OCI-LY3 (cell line): ENCODE measurements around the gene ADAMTS19.

Experiments used
- H2AFZ ChIP-seq: fragments of 200-600, 300-600 bp; shearing (Covaris generic); 2 replicates; pipeline ENCODE4 v1.6.0; 2014; ENCODE audit warnings: antibody characterized with exemption, low read depth, low read length
- H3K27ac ChIP-seq: fragments of 200-600, 300-600 bp; sonication (generic); 2 replicates; pipeline ENCODE4 v1.5.1; 2014; ENCODE audit warnings: mild to moderate bottlenecking, low read length, moderate library complexity, mixed read lengths
- H3K27me3 ChIP-seq: fragments of 200-600, 300-600 bp; sonication (generic); 2 replicates; pipeline ENCODE4 v1.6.1; 2014; ENCODE audit warnings: low read depth, low read length, mixed read lengths
- H3K36me3 ChIP-seq: fragments of 200-600, 300-600 bp; sonication (generic); replicated peaks from 2 replicates; pipeline ENCODE3; 2014; ENCODE audit warnings: low read depth, low read length, mixed read lengths
- H3K4me1 ChIP-seq: fragments of 300-600, 200-600 bp; sonication (generic); 2 replicates; pipeline ENCODE4 v1.6.1; 2014; ENCODE audit warnings: low read length, mixed read lengths
- H3K4me2 ChIP-seq: fragments of 200-600, 300-600 bp; sonication (generic); 2 replicates; pipeline ENCODE4 v1.6.1; 2014; ENCODE audit warnings: low read length, mixed read lengths
- H3K4me3 ChIP-seq: fragments of 300-600, 200-600 bp; sonication (generic); 2 replicates; pipeline ENCODE4 v1.5.1; 2014; ENCODE audit warnings: antibody characterized with exemption, mild to moderate bottlenecking, low read length, moderate library complexity
- H3K79me2 ChIP-seq: fragments of 300-600, 200-600 bp; shearing (Covaris generic); 2 replicates; pipeline ENCODE4 v1.6.1; 2014; ENCODE audit warnings: mild to moderate bottlenecking, low read length, mixed read lengths
- H3K9ac ChIP-seq: fragments of 300-600, 200-600 bp; shearing (Covaris generic); 2 replicates; pipeline ENCODE4 v1.6.0; 2014; ENCODE audit warnings: mild to moderate bottlenecking, low read length, moderate library complexity
- H3K9me3 ChIP-seq: fragments of 200-600, 300-600 bp; shearing (Covaris generic); 2 replicates; pipeline ENCODE4 v1.6.1; 2014; ENCODE audit warnings: low read length, mixed read lengths; ENCODE audit not compliant: insufficient read depth
- H4K20me1 ChIP-seq: fragments of 200-600, 300-600 bp; sonication (generic); 2 replicates; pipeline ENCODE4 v1.6.1; 2016; ENCODE audit warnings: low read length, mixed read lengths; ENCODE audit not compliant: insufficient read depth
- CTCF ChIP-seq: fragments of 200-600, 300-600 bp; sonication (generic); IDR thresholded peaks from 2 replicates; pipeline ENCODE4 v1.5.1; 2014; ENCODE audit warnings: antibody characterized with exemption, low read length, low read depth
- EZH2phosphoT487 ChIP-seq: fragments of 200-600 bp; shearing (Covaris generic); IDR thresholded peaks from 2 replicates; pipeline ENCODE4 v1.6.1; 2018; ENCODE audit warnings: antibody characterized with exemption, mixed run types, low read depth

ADAMTS19 gene

GRCh38 chr5:129653057-129653375 is 192.9 kb downstream of the ADAMTS19 start:
- Histone ChIP-seq H2AFZ (no peak overlapping the region), H3K27me3 (no peaks in the 10 kb centered on the region), H3K27ac (no peak overlapping the region), H3K4me3 (no peak overlapping the region), H3K79me2 (no peaks in the 10 kb centered on the region), H3K9me3 (no peaks in the 10 kb centered on the region), H4K20me1 (no peaks in the 10 kb centered on the region), H3K4me2 (no peak overlapping the region), H3K9ac (no peak overlapping the region), H3K36me3 (no peaks in the 10 kb centered on the region), H3K4me1 (no peaks in the 10 kb centered on the region)
- TF ChIP-seq EZH2phosphoT487 (no peak), CTCF (no peak)

GRCh38 chr5:129653442-129653841 is 193.3 kb downstream of the ADAMTS19 start:
- TF ChIP-seq EZH2phosphoT487 (no peak), CTCF (no peak)
- Histone ChIP-seq H3K27ac (no peak overlapping the region), H3K27me3 (no peaks in the 10 kb centered on the region), H3K4me1 (no peaks in the 10 kb centered on the region), H3K9me3 (no peaks in the 10 kb centered on the region), H3K4me3 (no peak overlapping the region), H2AFZ (no peak overlapping the region), H3K9ac (no peak overlapping the region), H3K4me2 (no peak overlapping the region), H3K79me2 (no peaks in the 10 kb centered on the region), H3K36me3 (no peaks in the 10 kb centered on the region), H4K20me1 (no peaks in the 10 kb centered on the region)

- Histone ChIP-seq H3K9ac (no peak overlapping the region), H2AFZ (no peak overlapping the region), H3K79me2 (no peaks in the 10 kb centered on the region), H4K20me1 (no peaks in the 10 kb centered on the region), H3K27me3 (no peaks in the 10 kb centered on the region), H3K9me3 (no peaks in the 10 kb centered on the region), H3K4me3 (no peak overlapping the region), H3K4me1 (no peaks in the 10 kb centered on the region), H3K36me3 (no peaks in the 10 kb centered on the region), H3K4me2 (no peak overlapping the region), H3K27ac (no peak overlapping the region)
- TF ChIP-seq CTCF (no peak), EZH2phosphoT487 (no peak)
Measured at GRCh38 chr5:129656952-129657351, 196.9 kb downstream of the ADAMTS19 start.

GRCh38 chr5:129658801-129659200 is 198.7 kb downstream of the ADAMTS19 start:
- no peaks in the 10 kb centered on the region for H4K20me1 ChIP-seq
- TF ChIP-seq CTCF (no peak), EZH2phosphoT487 (no peak)
- no peak overlapping the region for H2AFZ ChIP-seq
- H3K4me2 ChIP-seq, result no peak overlapping the region
- no peaks in the 10 kb centered on the region for H3K9me3 ChIP-seq
- H3K4me3 ChIP-seq, result no peak overlapping the region
- no peaks in the 10 kb centered on the region for H3K79me2 ChIP-seq
- no peak overlapping the region for H3K9ac ChIP-seq
- H3K27ac ChIP-seq, result no peak overlapping the region
- H3K4me1 ChIP-seq, result no peaks in the 10 kb centered on the region
- no peaks in the 10 kb centered on the region for H3K27me3 ChIP-seq
- no peaks in the 10 kb centered on the region for H3K36me3 ChIP-seq
